ENCODE measurements around the gene SPRR5.

SPRR5 gene

GRCh38 chr1:152946248-152946647 is 758 bp upstream of the SPRR5 start:
- Histone ChIP-seq H2AFZ (ENCODE audit: low read length) (no peak overlapping the region), H3K4me1 (ENCODE audit: insufficient read depth, low read length, severe bottlenecking) (no peaks in the 10 kb centered on the region), H3K27ac (ENCODE audit: low read depth, low read length, poor library complexity, severe bottlenecking) (no peak overlapping the region), H3K9ac (ENCODE audit: low read length) (no peak overlapping the region), H3F3A (ENCODE audit: insufficient read depth, low read length) (no peaks in the 10 kb centered on the region), H3K4me3 (ENCODE audit: low read depth, low read length, poor library complexity, severe bottlenecking) (no peak overlapping the region), H3K36me3 (ENCODE audit: insufficient read depth, low read length) (no peaks in the 10 kb centered on the region), H4K20me1 (ENCODE audit: insufficient read depth, low read length) (no peaks in the 10 kb centered on the region), H3K79me2 (ENCODE audit: insufficient read depth, low read length) (no peaks in the 10 kb centered on the region), H3K9me2 (ENCODE audit: low read depth, low read length) (no peaks in the 10 kb centered on the region), H3K4me2 (ENCODE audit: low read length) (no peak overlapping the region), H3K9me3 (ENCODE audit: low read length) (no peaks in the 10 kb centered on the region), H3K27me3 (ENCODE audit: insufficient read depth, low read length) (no peaks in the 10 kb centered on the region)
- TF ChIP-seq CTCF (IDR thresholded peaks at IDR 0.05; ENCODE audit: low read length) (no peak), EZH2 (IDR thresholded peaks at IDR 0.05; ENCODE audit: borderline replicate concordance, low read length) (no peak)

DNA sequence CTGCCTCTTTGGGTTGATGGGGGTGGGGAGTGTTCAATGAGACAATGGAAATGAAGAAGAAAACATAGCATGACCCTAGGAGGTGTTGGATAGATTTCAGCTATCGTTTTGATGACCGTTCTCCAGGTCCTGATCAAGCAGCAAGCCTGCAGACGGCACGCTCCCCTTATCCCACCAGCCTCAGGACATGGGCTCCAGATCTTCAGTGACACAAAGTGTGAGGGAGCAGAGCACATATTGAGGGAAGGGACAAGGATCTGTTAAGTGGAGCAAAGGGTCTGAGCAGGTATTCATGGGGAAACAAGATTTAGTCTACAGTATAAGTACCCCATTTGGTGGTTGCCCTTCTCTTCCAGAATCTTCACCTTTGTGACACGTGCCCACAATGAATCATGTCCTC is 4.7 kb downstream of the SPRR5 start:
- Histone ChIP-seq H3K9me2 (ENCODE audit: low read depth, low read length) (no peaks in the 10 kb centered on the region), H3K4me2 (ENCODE audit: low read length) (no peak overlapping the region), H3K9me3 (ENCODE audit: low read length) (no peaks in the 10 kb centered on the region), H2AFZ (ENCODE audit: low read length) (no peak overlapping the region), H4K20me1 (ENCODE audit: insufficient read depth, low read length) (no peaks in the 10 kb centered on the region), H3K4me3 (ENCODE audit: low read depth, low read length, poor library complexity, severe bottlenecking) (no peak overlapping the region), H3K9ac (ENCODE audit: low read length) (no peak overlapping the region), H3F3A (ENCODE audit: insufficient read depth, low read length) (no peaks in the 10 kb centered on the region), H3K36me3 (ENCODE audit: insufficient read depth, low read length) (no peaks in the 10 kb centered on the region), H3K79me2 (ENCODE audit: insufficient read depth, low read length) (no peaks in the 10 kb centered on the region), H3K4me1 (ENCODE audit: insufficient read depth, low read length, severe bottlenecking) (no peaks in the 10 kb centered on the region), H3K27ac (ENCODE audit: low read depth, low read length, poor library complexity, severe bottlenecking) (no peak overlapping the region), H3K27me3 (ENCODE audit: insufficient read depth, low read length) (no peaks in the 10 kb centered on the region)
- TF ChIP-seq EZH2 (IDR thresholded peaks at IDR 0.05; ENCODE audit: borderline replicate concordance, low read length) (no peak), CTCF (IDR thresholded peaks at IDR 0.05; ENCODE audit: low read length) (no peak)

DNA sequence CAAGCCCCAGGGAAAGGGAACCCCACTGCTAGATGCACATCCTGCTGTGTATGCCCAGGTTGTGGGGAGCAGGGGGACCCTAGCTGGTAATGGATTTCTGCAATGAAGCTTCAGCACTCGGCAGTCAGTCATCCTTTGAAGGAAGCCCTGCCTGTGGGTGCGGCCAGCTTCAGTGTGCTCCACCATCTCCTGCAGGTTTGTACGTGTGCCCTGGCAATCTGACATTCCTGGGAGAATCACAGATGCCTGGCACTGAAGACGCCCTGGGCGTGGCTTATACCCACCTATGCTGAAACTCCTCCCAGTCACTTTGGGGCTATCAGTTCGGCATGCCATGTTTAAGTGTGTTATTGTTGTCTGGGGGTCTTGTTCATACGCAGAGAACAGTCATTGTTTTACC is 6.8 kb downstream of the SPRR5 start:
- no peaks in the 10 kb centered on the region for H3K79me2 ChIP-seq (ENCODE audit: insufficient read depth, low read length)
- no peak overlapping the region for H3K9ac ChIP-seq (ENCODE audit: low read length)
- no peak overlapping the region for H3K27ac ChIP-seq (ENCODE audit: low read depth, low read length, poor library complexity, severe bottlenecking)
- no peaks in the 10 kb centered on the region for H3K36me3 ChIP-seq (ENCODE audit: insufficient read depth, low read length)
- no peak overlapping the region for H2AFZ ChIP-seq (ENCODE audit: low read length)
- H4K20me1 ChIP-seq (ENCODE audit: insufficient read depth, low read length): no peaks in the 10 kb centered on the region
- no peak overlapping the region for H3K4me3 ChIP-seq (ENCODE audit: low read depth, low read length, poor library complexity, severe bottlenecking)
- no peaks in the 10 kb centered on the region for H3K27me3 ChIP-seq (ENCODE audit: insufficient read depth, low read length)
- H3K9me3 ChIP-seq (ENCODE audit: low read length): no peaks in the 10 kb centered on the region
- H3F3A ChIP-seq (ENCODE audit: insufficient read depth, low read length): no peaks in the 10 kb centered on the region
- H3K4me1 ChIP-seq (ENCODE audit: insufficient read depth, low read length, severe bottlenecking): no peaks in the 10 kb centered on the region
- TF ChIP-seq CTCF (IDR thresholded peaks at IDR 0.05; ENCODE audit: low read length) (no peak), EZH2 (IDR thresholded peaks at IDR 0.05; ENCODE audit: borderline replicate concordance, low read length) (no peak)
- no peak overlapping the region for H3K4me2 ChIP-seq (ENCODE audit: low read length)
- no peaks in the 10 kb centered on the region for H3K9me2 ChIP-seq (ENCODE audit: low read depth, low read length)
